Measurements from ENCODE around the gene ZNF594. TPM values are rescaled to one million over a fixed set of nuclear protein-coding genes. Genes with fewer than 3 reads are reported as not detected.
A peak's percentile ranks its signal among the peaks of the same experiment; 100 is the strongest.

ZNF594 gene
- total and polyA plus RNA-seq, 2 of the 13 experiments (the other 11 are each of a cell fraction or from before 2014, with no cell fraction given): 2.9 to 9.6 TPM

GRCh38 chr17:5191541-5192417 is at the start of gene ZNF594 (continued):
- TF ChIP-seq KAT2B (IDR thresholded peaks at IDR 0.05; ENCODE audit: borderline replicate concordance, low read depth, low read length) (no peak), ZNF367 (CRISPR knock-in tag; IDR thresholded peaks at IDR 0.05; ENCODE audit: borderline replicate concordance) (no peak), SATB2 (CRISPR knock-in tag; IDR thresholded peaks at IDR 0.05) (no peak), ZNF652 (CRISPR knock-in tag; IDR thresholded peaks at IDR 0.05; ENCODE audit: borderline replicate concordance, low read depth) (no peak), PITX1 (CRISPR knock-in tag; IDR thresholded peaks at IDR 0.05) (no peak), MED8 (CRISPR knock-in tag; IDR thresholded peaks at IDR 0.05; ENCODE audit: insufficient replicate concordance) (no peak), HNF4A (CRISPR knock-in tag; IDR thresholded peaks at IDR 0.05) (0 out of 2 replicates have a peak, but pooled peaks have one; percentile 8), NFATC3 (CRISPR knock-in tag; IDR thresholded peaks at IDR 0.05) (no peak), ZNF547 (CRISPR knock-in tag; IDR thresholded peaks at IDR 0.05) (no peak), ZBTB25 (CRISPR knock-in tag; IDR thresholded peaks at IDR 0.05) (peak; percentile 64; the same call in 1 of the 2 replicates), ZNF816 (CRISPR knock-in tag; IDR thresholded peaks at IDR 0.05; ENCODE audit: borderline replicate concordance) (no peak), E2F1 (CRISPR knock-in tag; IDR thresholded peaks at IDR 0.05) (no peak), TERF1 (CRISPR knock-in tag; IDR thresholded peaks at IDR 0.05) (no peak), GMEB2 (CRISPR knock-in tag; IDR thresholded peaks at IDR 0.05; ENCODE audit: low read depth) (no peak), ZNF253 (CRISPR knock-in tag; IDR thresholded peaks at IDR 0.05; ENCODE audit: borderline replicate concordance) (no peak), ZNF878 (CRISPR knock-in tag; IDR thresholded peaks at IDR 0.05) (no peak), KDM5A (IDR thresholded peaks at IDR 0.05; ENCODE audit: borderline replicate concordance, low read length) (peak; percentile 75), ZNF232 (CRISPR knock-in tag; IDR thresholded peaks at IDR 0.05; ENCODE audit: borderline replicate concordance) (no peak), NCOA5 (CRISPR knock-in tag; IDR thresholded peaks at IDR 0.05) (no peak), TBL1XR1 (IDR thresholded peaks at IDR 0.05; ENCODE audit: borderline replicate concordance, low read length, partially characterized antibody) (no peak), ARHGAP35 (CRISPR knock-in tag; IDR thresholded peaks at IDR 0.05; ENCODE audit: borderline replicate concordance) (no peak), GATA4 (IDR thresholded peaks at IDR 0.05; ENCODE audit: borderline replicate concordance, low read depth) (no peak), ZSCAN31 (CRISPR knock-in tag; IDR thresholded peaks at IDR 0.05; ENCODE audit: low read depth) (no peak)
